A673 (cell line): ENCODE measurements around the gene CCDC40.

Source experiments
- EZH2 ChIP-seq: fragments of 200-600 bp; sonication (generic); IDR thresholded peaks from 2 replicates; pipeline ENCODE4 v1.6.1; 2017; ENCODE audit warnings: borderline replicate concordance, low read depth, mild to moderate bottlenecking, mixed read lengths, antibody characterized with exemption, low read length; ENCODE audit not compliant: poor library complexity, severe bottlenecking
- TF ChIP-seq, protein P1 (sequence below): fragments of 300-800, 200-600 bp; sonication (generic); conservative IDR thresholded peaks from 2 replicates; pipeline ENCODE4 v1.5.1; 2017; ENCODE audit warnings: low read depth, mild to moderate bottlenecking, antibody characterized with exemption, low read length, moderate library complexity, mixed read lengths

DNA sequence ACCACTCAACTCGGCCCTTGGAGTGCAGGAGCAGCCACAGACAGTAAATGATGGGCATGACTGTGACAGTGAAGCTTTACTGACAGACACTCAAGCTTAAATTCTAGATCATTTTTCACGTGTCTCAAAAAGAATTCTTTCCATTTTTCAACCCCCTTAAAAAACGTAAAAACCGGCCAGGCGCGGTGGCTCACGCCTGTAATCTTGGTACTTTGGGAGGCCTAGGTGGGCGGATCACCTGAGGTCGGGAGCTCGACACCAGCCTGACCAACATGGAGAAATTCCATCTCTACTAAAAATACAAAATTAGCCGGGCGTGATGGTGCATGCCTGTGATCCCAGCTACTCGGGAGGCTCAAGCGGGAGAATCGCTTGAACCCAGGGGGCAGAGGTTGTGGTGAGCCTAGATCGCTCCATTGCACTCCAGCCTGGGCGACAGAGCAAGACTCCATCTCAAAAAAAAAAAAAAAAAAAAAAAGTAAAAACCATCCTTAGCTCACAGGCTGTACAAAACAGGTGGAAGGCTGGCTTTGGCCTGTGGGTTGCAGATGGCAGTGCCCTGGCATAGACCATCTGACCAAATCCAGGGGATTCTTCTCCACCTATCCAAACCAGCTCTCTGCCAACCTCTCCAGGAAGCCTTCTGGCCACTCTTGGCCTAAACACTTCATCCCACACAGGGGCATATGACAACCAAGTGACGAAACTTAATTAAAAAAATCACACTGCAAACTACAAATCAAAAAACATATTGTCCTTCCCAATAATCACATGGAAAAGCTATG is 19.0 kb upstream of the CCDC40 start:
- TF ChIP-seq, protein P1, sequence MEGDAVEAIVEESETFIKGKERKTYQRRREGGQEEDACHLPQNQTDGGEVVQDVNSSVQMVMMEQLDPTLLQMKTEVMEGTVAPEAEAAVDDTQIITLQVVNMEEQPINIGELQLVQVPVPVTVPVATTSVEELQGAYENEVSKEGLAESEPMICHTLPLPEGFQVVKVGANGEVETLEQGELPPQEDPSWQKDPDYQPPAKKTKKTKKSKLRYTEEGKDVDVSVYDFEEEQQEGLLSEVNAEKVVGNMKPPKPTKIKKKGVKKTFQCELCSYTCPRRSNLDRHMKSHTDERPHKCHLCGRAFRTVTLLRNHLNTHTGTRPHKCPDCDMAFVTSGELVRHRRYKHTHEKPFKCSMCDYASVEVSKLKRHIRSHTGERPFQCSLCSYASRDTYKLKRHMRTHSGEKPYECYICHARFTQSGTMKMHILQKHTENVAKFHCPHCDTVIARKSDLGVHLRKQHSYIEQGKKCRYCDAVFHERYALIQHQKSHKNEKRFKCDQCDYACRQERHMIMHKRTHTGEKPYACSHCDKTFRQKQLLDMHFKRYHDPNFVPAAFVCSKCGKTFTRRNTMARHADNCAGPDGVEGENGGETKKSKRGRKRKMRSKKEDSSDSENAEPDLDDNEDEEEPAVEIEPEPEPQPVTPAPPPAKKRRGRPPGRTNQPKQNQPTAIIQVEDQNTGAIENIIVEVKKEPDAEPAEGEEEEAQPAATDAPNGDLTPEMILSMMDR, result no peak
- TF ChIP-seq EZH2, result no peak
